GM19351 (cell line): Measurements from ENCODE around the gene B4GALNT3.

Experiments used
- ATAC-seq: cut with Tn5 transposase; IDR thresholded peaks from one replicate; pipeline ENCODE4 v1.9.1; 2021; ENCODE audit warnings: mild to moderate bottlenecking, moderate library complexity; ENCODE audit not compliant: unreplicated experiment

B4GALNT3 gene

DNA sequence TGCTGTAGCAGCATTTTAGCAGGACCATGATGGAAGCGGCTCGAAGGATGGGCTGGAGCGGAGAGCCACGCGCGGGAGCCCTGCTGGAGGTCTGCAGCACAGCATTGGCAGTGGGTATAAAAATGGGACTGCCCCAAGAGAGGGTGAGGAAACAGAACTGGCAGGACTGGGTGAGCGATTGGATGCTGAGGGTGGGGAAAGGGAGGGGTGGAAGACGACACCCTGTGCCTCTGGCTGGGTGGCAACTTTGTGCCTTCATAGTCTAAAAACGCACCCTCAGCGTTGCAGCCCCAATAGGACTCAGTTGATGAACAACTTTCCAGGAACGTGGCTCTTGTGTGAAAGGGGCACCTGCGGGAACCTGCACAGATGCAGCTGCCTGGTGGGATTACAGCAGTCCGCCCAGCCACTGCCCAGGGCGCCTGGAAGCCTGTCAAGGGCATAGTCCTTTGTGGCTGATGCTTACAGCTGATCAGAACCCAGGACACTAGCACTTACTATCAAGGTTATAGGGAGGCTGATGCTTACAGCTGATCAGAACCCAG, 130.5 kb downstream of the B4GALNT3 start:
- ATAC-seq, result no peak

- no peak for ATAC-seq
Observed at GRCh38 chr12:591167-592023, 131.7 kb downstream of the B4GALNT3 start.

- no peak for ATAC-seq
Observed at GRCh38 chr12:592024-592505, 132.3 kb downstream of the B4GALNT3 start.

DNA sequence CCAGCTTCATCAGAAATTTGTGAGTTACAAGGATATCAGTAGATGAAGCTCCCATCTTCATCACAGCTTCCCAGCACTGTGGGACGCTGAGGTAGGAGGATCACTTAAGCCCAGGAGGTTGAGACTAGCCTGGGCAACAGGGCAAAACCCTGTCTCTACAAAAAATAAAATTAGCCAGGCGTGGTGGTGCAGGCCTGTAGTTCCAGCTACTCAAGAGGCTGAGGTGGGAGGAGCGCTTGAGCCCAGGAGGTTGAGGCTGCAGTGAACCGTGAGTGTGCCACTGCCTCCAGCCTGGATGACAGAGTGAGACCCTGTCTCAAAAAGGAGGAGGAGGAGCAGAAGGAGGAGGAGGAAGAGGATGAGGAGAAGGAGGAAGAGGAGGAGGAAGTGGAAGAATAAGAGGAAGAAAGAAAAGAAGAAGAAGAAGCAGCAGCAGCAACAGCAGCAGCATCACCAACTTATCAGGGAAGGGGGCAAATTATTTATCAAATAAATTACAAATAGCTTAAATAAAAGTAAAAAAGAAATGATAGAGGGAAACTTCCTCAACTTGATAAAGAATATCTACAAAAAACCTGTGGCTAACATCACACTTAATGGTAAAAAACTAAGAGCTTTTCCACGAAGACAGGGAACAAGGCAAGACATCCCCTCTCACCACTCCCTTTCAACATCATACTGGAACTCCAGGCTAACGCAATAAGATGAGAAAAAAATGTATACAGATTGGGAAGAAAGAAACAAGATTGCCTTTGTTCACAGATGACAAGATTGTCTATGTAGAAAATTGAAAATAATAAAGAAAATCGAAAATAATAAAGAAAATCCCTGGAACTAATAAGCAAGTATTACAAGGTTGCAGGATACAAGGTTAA, 133.9 kb downstream of the B4GALNT3 start:
- no peak for ATAC-seq

DNA sequence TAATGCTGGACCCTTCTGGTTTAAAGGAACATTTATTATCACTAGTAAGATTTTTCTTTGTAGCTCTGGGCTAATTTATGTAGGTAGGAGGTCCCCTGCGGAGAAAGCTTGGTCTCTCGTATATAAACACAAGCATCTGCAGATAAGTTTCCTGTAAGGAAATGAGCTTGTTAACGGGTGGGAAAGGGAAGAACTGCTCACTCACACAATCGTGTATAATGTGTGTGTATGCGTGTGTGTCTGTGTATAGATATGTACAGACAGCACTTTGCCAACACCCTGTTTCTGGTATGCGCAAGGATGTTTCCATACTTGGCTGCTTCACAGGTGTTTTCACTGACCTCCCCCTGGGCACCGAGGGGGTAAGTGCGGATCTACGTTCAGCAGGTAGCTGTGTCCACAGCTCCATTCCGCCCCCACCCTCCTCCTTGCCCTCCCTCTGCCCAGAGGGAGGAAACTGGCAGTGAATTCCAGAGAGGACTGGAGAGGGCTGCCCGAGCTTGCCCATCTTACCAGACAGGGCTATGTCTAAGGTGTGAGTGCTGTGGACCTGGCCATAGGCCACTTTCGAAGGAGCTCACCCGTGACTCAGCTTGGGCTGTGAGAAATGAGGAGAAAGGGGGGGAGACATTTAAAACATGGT, 138.3 kb downstream of the B4GALNT3 start:
- no peak for ATAC-seq

- no peak for ATAC-seq
Observed at GRCh38 chr12:599756-600155, 140.0 kb downstream of the B4GALNT3 start.

- no peak for ATAC-seq
Observed at GRCh38 chr12:601976-602699, 142.4 kb downstream of the B4GALNT3 start.

DNA sequence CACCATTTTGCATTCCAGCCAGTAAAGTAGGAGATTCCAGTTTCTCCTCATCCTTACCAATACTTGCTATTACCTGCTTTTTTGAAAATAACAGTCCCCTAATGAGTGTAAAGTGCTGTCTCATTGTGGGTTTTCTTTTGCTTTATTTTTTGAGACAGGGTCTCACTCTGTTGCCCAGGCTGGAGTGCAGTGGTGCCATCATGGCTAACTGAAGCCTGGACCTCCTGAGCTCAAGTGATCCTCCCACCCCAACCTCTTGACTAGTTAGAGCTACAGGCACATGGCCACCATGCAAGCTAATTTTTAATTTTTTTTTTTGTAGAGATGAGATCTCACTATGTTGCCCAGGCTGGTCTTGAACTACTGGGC, 142.9 kb downstream of the B4GALNT3 start:
- ATAC-seq, result no peak

DNA sequence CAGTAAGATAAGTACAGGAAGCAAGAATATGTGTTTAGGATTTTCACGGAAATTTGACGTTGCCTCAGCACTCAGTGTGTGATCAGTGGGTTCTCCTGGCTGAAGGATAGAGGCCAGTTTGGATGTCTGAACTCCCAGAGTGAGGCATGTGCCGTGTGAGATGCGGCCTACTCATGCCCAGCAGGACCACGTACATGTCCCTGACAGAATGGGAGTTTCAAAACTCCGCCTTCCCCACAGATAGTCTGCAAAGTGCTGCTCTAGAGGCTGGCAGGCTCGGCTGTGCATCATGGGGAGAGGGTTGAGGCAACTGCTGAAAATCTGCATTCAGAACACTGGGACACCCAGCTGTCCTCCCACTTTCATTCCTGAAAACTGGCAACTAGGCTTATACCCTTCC, 145.2 kb downstream of the B4GALNT3 start:
- ATAC-seq, result no peak

DNA sequence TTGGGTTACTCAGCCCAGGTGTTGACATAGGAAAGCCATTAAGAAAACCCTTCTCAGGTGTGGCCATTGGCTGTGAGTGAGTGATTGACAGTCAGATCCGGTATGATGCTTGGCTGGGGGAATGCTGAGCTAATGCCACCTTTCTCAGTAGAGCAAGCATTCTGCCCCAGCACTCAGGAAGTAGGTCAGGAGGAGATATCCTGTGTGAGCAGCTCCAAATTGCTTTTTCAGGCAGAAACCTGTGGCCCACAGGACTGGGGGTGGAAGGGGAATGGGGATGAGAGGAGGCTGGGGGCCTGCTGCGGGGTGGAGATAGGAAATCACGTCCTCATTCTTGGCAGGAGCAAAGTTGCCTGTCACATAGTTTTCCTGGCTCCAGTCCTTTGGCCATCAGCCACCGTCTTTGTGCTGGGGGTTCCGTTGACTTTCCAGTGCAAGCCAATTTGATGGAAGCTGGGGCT, 147.8 kb downstream of the B4GALNT3 start:
- ATAC-seq, result no peak

DNA sequence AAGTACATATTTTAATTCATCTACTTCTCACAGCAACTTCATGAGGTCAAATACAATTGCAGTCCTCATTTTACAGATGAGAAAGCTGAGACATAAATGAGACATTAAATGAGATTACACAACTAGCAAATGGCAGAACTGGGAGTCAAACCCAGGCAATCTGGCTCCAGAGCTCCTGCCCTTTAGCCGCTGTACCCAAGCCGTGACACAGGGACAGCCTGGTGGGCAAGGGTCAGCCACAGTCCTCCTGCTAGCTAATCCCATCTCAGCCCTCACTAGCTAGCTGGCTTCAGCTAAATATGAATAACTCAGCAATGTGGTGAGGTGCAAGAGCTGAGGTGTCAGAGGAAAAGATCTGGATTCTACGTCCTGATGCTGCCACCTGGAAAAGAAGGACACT, 148.7 kb downstream of the B4GALNT3 start:
- ATAC-seq, result no peak

- no peak for ATAC-seq
Observed at GRCh38 chr12:608921-609320, 149.2 kb downstream of the B4GALNT3 start.

GRCh38 chr12:611721-612120, 152.0 kb downstream of the B4GALNT3 start:
- no peak for ATAC-seq

GRCh38 chr12:612293-612692, 152.6 kb downstream of the B4GALNT3 start:
- ATAC-seq, result no peak

DNA sequence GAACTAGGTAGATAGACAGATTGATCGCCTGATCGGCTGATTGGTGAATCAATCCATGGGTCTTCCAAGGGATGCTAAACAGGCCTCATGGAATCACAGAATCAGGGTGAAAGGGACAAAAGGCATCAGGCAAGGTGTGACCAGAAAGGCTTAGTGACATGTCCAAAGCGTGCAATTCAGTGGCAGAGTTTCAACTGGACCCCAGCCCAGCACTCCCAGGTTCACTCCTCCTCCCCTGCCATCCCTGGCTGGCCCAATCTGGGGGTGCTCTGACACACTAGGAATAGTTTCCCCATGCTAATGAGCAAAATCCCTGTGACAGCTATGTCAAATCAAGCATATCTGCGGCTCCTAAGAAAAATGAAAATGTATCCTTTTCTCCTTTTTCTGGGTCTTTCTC, 153.1 kb downstream of the B4GALNT3 start:
- ATAC-seq, result no peak
